Heart right ventricle (tissue), 16 donors: ENCODE results near the gene CABCOCO1. TPM values are rescaled to one million over a fixed set of nuclear protein-coding genes. Genes with fewer than 3 reads are reported as not detected.

Experiments used
- ATAC-seq, 8 donors: fragments of 200-7000 bp; cut with Tn5 transposase; one replicate each; pipeline ENCODE4 v1.9.1; 2020; ENCODE audit warnings: mild to moderate bottlenecking in 8 of 8, moderate library complexity in 8 of 8, moderate number of reproducible peaks in 1 of 8
- DNase-seq, 2 donors: peaks; one replicate each; pipeline ENCODE4 v3.0.0-alpha.2; 2020
- H3K27ac ChIP-seq, 10 donors: fragments of 200-600 bp; sonication (generic) in 2 of 10; one replicate each; pipeline versions ENCODE4 v1.5.0 to v1.8.0; 2020 to 2022; ENCODE audit warnings: mild to moderate bottlenecking in 3 of 10
- H3K27me3 ChIP-seq, 7 donors: fragments of 200-600 bp; one replicate each; pipeline ENCODE4 v1.8.0; 2021 to 2022; ENCODE audit warnings: mild to moderate bottlenecking in 2 of 7
- H3K36me3 ChIP-seq, 9 donors: fragments of 200-600 bp; sonication (generic) in 1 of 9; one replicate each; pipeline versions ENCODE4 v1.5.0 to v1.8.0; 2020 to 2022; ENCODE audit warnings: mild to moderate bottlenecking in 2 of 9
- H3K4me1 ChIP-seq, 9 donors: fragments of 200-600 bp; sonication (generic) in 1 of 9; one replicate each; pipeline versions ENCODE4 v1.5.0 to v1.8.0; 2020 to 2022; ENCODE audit warnings: mild to moderate bottlenecking in 4 of 9
- H3K4me3 ChIP-seq, 10 donors: fragments of 200-600 bp; sonication (generic) in 2 of 10; one replicate each; pipeline versions ENCODE4 v1.5.0 to v1.8.0; 2020 to 2022; ENCODE audit warnings: mild to moderate bottlenecking in 7 of 10, moderate library complexity in 2 of 10
- H3K9me3 ChIP-seq, 11 donors: fragments of 200-600 bp in 10 of 11; sonication (generic) in 2 of 11; one replicate each; pipeline versions ENCODE4 v1.5.0 to v1.8.0; 2013 to 2022; ENCODE audit warnings: mild to moderate bottlenecking in 2 of 11, control low read depth in 1 of 11, moderate library complexity in 1 of 11
- CTCF ChIP-seq, 9 donors: fragments of 200-600 bp; sonication (generic) in 2 of 9; IDR thresholded peaks; one replicate each; pipeline versions ENCODE4 v1.5.0 to v1.8.0; 2021 to 2022; ENCODE audit warnings: antibody characterized with exemption in 9 of 9, mild to moderate bottlenecking in 5 of 9, moderate library complexity in 1 of 9
- WGBS, 2 donors: extraction: QIAGEN DNeasy Blood & Tissue Kit; methylation state at CpG; one replicate each; pipeline ENCODE4 v1.1.7; 2013; ENCODE audit warnings: inconsistent platforms in 1 of 2; 5-methylcytosine and 5-hydroxymethylcytosine counted together
- intact Hi-C, 10 donors: fragments of 100-400 bp; cut with DNase I; formaldehyde crosslinking; loops; one replicate each; pipeline versions ENCODE4 v1.11.1 to v1.14.2; 2022
- polyA plus RNA-seq, 2 donors: library from polyadenylated mRNA; stranded (reverse); fragments of 200-250 nt; gene quantifications; one replicate each; pipeline ENCODE4 v1.2.3, GENCODE V29; 2013
- total RNA-seq, 10 donors: library from RNA; stranded (reverse); fragmentation: NEBNext Ultra II Directional in 3 of 10; extraction: Animal tissue kit (Norgen Biotek cat#: 25700) in 3 of 10; gene quantifications; one replicate each; pipeline versions ENCODE4 v1.2.1 to v1.2.4, GENCODE V29; 2021 to 2023
- donor health status: Arrhythmogenic right ventricular cardiomyopathy.
- donor health status: ischemic (EF 13 %, LVEDD 7.1; RV severe dilation, severe dysfunction).
- donor health status: healthy with polysubstance abuse.
- donor health status: DM: no; HTN: yes; CAD: no.
- donor health status: DM: no; HTN: no; CAD: no.
- donor health status: ischemic (EF 25% LVEDD 6.9; RV normal size, moderate dysfunction).
- donor health status: ischemic (EF 25% LVEDD 5.7; RV mildly dilated, moderate dysfunction).
- donor health status: healthy.
- donor health status: DM: yes; HTN: yes; CAD: no.
- donor health status: Ischemic cardiomyopathy.
- donor health status: ischemic (EF 35%, LVEDD 5.7; RV mildly dilated, moderate dysfunction).
- donor health status: nonischemic (EF 11% LVEDD 7.7; RV severe dilation, severe dysfunction).
- donor health status: DM: yes; HTN: yes; CAD: no.
- donor health status: PGD.
- donor health status: ischemic (EF 29% LVEDD 5.4; RV normal size, mild dysfunction).
- donor health status: nonischemic (EF 23%, LVEDD 6.1; RV moderate dilation, normal function).

Gene CABCOCO1
- total and polyA plus RNA-seq, 12 donors, result 0.03 to 0.15 TPM; not detected in 10

GRCh38 chr10:61758433-61758832 is 95.7 kb downstream of the CABCOCO1 start:
- no peak overlapping the region for H3K4me3 ChIP-seq
- no peaks in the 10 kb centered on the region for H3K4me1 ChIP-seq
- H3K9me3 ChIP-seq, result no peaks in the 10 kb centered on the region
- H3K27ac ChIP-seq, result no peak overlapping the region
- no peaks in the 10 kb centered on the region for H3K27me3 ChIP-seq
- TF ChIP-seq CTCF (IDR thresholded peaks at IDR 0.05), result no peak
- intact Hi-C loops, result loop anchor here in 4 of 10 donors (10.0 kb wide), 2 partner anchors 106 to 486 kb away; no protein-coding TSS in a partner anchor
- no peaks in the 10 kb centered on the region for H3K36me3 ChIP-seq
- 63 to 70% methylated on average over 3 of the region's 3 CpGs for WGBS, 2 donors
- no peak for ATAC-seq
- no peak for DNase-seq

- no peak overlapping the region for H3K4me3 ChIP-seq
- no peaks in the 10 kb centered on the region for H3K9me3 ChIP-seq
- intact Hi-C loops, result loop anchor here in 4 of 10 donors (10.0 kb wide), 2 partner anchors 105 to 485 kb away; no protein-coding TSS in a partner anchor
- H3K4me1 ChIP-seq, result no peaks in the 10 kb centered on the region
- no peaks in the 10 kb centered on the region for H3K36me3 ChIP-seq
- ATAC-seq (no peak), DNase-seq (no peak)
- WGBS, 2 donors, result 94 to 96% methylated on average over 4 of the region's 4 CpGs
- no peak for TF ChIP-seq CTCF (IDR thresholded peaks at IDR 0.05)
- no peaks in the 10 kb centered on the region for H3K27me3 ChIP-seq
- H3K27ac ChIP-seq, result no peak overlapping the region
Measured at GRCh38 chr10:61759751-61760150, 97.0 kb downstream of the CABCOCO1 start.

GRCh38 chr10:61760943-61761824 is 98.5 kb downstream of the CABCOCO1 start:
- ATAC-seq (no peak), DNase-seq (no peak)
- Histone ChIP-seq H3K27me3 (no peaks in the 10 kb centered on the region), H3K4me3 (no peak overlapping the region), H3K27ac (no peak overlapping the region), H3K9me3 (no peaks in the 10 kb centered on the region), H3K4me1 (no peaks in the 10 kb centered on the region), H3K36me3 (no peaks in the 10 kb centered on the region)
- WGBS, 2 donors, result 85 to 88% methylated on average over 4 of the region's 4 CpGs
- intact Hi-C loops, result no loop called here
- TF ChIP-seq CTCF (IDR thresholded peaks at IDR 0.05), result no peak

GRCh38 chr10:61761825-61762217 is 99.1 kb downstream of the CABCOCO1 start:
- no peaks in the 10 kb centered on the region for H3K36me3 ChIP-seq
- ATAC-seq, result no peak
- H3K9me3 ChIP-seq, result no peaks in the 10 kb centered on the region
- no peak for TF ChIP-seq CTCF (IDR thresholded peaks at IDR 0.05)
- no peak overlapping the region for H3K27ac ChIP-seq
- H3K27me3 ChIP-seq, result no peaks in the 10 kb centered on the region
- no peaks in the 10 kb centered on the region for H3K4me1 ChIP-seq
- no peak overlapping the region for H3K4me3 ChIP-seq
- no peak for DNase-seq
- intact Hi-C loops, result no loop called here
- 69 to 72% methylated on average over 3 of the region's 3 CpGs for WGBS, 2 donors
